KOPT-K1 (cell line): ENCODE measurements around the gene TEX35.
"Not testable (repeated sequence)": the region's sequence is repeated elsewhere in the genome, so short reads cannot be mapped to it uniquely, and the experiment has no call there.

Experiments used
- H3K27ac ChIP-seq: fragments of 200-600 bp; sonication (generic); 2 replicates; pipeline ENCODE4 v1.5.1; 2016; ENCODE audit warnings: antibody characterized with exemption, mild to moderate bottlenecking, low read depth, low read length; ENCODE audit not compliant: poor library complexity, severe bottlenecking
- H3K36me3 ChIP-seq: fragments of 200-600 bp; sonication (generic); 2 replicates; pipeline ENCODE4 v1.5.1; 2017; ENCODE audit warnings: antibody characterized with exemption, mild to moderate bottlenecking, low read length, moderate library complexity; ENCODE audit not compliant: insufficient read depth
- H3K9me3 ChIP-seq: fragments of 200-600 bp; sonication (generic); 2 replicates; pipeline ENCODE4 v1.5.1; 2017; ENCODE audit warnings: antibody characterized with exemption, low read length, mild to moderate bottlenecking; ENCODE audit not compliant: insufficient read depth, poor library complexity, severe bottlenecking

TEX35 gene

DNA sequence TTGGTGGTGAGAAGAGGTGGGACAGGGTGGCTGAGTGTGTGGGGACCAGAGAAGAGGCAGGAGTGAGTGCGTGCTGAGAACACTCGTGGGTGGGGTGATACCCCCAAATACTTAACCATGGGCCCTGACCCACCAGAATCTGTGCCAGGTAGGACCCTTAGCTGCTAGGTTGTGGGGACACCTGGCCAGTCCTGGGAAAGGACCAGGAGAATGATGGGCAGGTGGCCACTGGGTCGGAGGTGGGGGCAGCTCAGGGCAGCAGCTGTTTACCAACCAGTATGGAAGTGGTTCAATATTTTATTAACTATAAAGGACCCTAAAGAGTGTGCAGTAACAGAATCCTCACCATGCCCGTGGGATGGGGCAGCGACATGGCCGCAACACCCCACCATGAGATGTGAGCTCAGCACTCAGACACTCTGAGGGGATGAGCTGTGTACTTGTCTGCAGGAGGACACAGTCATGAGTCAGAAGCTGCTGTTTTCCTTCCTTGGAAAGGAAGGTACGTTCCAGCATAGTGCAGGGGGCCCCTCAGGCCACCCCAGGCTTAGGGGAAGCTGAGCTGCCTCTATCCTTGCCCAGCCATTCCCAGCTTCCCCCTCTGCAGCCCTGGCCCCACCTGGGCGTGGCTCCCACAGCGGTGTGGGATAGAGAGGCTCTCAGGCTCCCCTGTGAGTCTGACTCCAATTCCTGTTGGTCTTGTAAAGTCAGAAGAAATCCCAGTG lies 25.4 kb downstream of the TEX35 start:
- Histone ChIP-seq H3K9me3 (no peaks in the 10 kb centered on the region), H3K36me3 (no peaks in the 10 kb centered on the region), H3K27ac (no peak overlapping the region)

DNA sequence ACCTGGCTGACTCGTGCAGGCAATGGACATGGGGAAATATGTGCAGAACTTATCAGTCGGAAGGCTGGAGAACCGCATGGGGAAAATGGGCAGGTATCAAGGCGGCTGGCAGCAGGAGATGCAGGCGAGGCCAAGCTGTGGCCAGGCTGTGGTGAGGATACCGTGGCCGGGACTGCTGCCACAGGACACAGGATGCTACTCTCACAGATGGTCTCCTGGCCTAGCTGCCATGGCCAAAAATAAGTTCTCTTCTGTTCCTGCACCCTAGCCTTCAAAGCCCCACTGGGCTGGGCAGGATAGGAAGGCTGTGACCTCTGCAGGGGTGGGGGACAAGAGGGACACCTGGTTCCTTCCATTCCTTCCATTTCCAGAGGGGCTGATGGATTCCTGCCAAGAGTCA lies 26.4 kb downstream of the TEX35 start:
- no peak overlapping the region for H3K27ac ChIP-seq
- H3K36me3 ChIP-seq = no peaks in the 10 kb centered on the region
- no peaks in the 10 kb centered on the region for H3K9me3 ChIP-seq

DNA sequence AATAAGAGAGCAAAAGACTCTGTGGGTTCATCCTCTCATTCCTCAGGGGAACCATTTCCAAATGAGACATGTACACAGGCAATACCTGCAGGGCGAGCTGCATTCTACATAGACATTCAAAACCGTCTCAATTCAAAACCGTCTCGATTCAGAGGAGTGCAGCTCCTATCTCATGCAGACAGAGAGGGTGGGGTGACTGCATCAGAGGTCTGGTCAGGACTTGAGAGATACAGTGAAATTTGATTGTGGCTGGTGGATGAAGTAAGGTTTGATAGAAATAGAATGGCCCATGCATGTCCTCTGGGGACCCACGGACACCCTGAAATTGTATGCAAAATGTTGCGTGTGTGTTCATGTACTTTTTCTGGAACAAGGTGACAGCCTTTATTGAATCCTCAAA lies 27.3 kb downstream of the TEX35 start:
- Histone ChIP-seq H3K36me3 (no peaks in the 10 kb centered on the region), H3K27ac (no peak overlapping the region), H3K9me3 (no peaks in the 10 kb centered on the region)

DNA sequence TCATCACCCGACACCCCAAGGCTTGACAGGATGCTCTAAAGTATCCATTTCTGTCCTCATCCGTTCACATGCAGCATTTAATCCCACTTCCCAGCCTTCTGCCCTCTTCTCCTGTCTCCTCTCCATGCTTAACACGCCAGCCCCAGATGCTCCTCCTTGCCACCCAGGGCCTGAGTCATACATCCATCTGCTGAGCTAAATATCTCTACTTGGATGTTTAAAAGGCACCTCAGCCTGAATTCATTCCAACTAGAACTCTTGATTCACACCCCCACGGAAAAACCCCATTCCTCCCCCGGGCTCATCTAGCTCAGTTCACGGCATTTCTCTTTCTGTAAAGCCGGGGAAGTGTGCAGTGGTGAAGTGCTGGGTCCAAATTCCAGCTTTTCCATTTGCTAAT lies 27.7 kb downstream of the TEX35 start:
- Histone ChIP-seq H3K36me3 (no peaks in the 10 kb centered on the region), H3K27ac (no peak overlapping the region), H3K9me3 (no peaks in the 10 kb centered on the region)

DNA sequence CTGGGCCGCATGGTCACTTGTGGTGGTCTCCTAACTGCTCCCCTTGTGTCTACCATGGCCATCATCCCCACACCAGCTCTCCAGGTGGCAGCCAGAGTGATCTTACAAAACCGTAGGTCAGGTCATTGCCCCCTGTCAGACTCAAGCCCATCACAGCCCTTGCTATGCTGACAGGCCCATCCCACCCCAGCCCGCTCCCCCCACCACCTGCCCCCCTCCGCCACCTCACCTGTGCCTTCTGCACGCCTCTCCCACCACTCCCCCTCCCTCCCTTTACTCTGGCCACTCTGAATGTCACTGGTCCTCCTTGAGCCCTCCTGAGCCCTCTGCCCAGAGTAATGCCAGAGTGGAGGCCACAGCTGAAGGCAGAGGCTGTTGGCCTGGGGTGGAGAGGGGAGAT lies 28.5 kb downstream of the TEX35 start:
- Histone ChIP-seq H3K27ac (no peak overlapping the region), H3K9me3 (no peaks in the 10 kb centered on the region), H3K36me3 (no peaks in the 10 kb centered on the region)

DNA sequence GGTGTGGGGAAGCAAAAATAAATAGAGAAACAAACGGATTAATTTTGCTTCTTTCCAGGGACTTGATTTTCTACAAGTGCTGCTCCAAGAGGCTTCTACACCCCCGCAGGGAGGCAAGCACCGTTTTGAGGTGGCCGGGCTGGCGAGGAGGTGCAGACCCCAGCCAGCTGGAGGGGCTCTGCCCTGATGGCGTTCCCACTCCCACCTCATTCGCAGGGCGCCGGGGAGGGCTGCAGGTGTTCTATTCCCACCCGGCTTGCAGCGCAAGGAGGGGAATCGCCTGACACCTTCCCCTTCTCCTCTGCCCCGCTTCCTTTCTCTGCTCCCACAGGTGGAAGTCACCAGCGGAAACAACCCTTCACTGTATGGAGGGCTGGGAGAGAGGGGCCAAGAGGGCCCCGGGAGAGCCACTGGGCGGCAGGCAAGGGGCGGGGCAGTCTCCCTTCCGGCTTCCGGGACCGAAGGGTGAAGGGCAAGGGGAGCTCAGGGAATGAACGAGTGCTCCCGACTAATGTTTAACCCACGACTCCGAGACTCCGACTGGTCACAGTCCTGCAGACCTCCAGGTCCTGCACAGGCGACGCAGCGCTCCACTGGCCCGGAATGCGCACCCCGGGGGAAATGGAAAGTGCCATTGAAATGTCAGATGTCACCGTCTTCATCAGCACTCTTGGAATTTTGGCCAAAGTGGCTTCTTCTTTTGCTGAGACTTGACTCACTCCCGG lies 29.1 kb downstream of the TEX35 start:
- Histone ChIP-seq H3K27ac (peak overlapping the region; percentile 49), H3K9me3 (no peaks in the 10 kb centered on the region), H3K36me3 (no peaks in the 10 kb centered on the region)

DNA sequence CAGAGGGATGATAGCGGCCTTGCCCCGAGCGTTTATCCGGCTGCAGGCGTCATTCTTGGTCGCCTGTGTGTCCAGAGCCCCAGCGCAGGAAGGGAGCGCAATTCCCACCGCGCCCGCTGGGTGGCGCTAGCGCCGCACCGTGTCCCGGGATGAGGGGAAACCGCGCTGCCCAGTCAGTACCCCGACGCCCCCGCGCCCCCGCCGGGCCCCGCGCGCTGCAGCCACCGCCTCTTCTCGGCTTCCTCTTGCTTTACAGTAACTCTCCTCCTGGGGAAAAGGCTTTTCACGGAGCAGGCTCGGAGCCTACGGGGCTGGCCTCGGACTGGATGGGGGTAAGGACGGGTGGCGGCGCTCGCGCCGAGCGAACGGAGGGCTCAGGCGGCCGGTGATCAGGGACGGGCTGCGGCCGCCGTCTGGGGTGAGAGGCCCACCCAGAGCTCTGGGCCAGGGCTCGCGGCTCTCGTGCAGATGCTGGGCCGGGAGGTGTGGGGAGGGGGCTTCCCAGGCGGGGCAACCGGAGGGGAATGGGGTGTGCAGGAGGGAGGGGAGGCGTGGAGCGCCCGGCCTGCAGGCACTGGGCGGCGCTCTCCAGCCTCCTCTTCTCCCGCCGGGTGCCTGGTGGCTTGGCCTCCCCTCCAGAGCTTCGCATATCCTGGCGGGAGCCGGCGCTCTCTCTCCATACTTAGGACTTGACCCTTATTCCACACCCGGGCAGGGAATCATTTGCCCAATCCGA lies 29.8 kb downstream of the TEX35 start:
- Histone ChIP-seq H3K36me3 (no peaks in the 10 kb centered on the region), H3K27ac (peak overlapping the region; percentile 49), H3K9me3 (no peaks in the 10 kb centered on the region)

DNA sequence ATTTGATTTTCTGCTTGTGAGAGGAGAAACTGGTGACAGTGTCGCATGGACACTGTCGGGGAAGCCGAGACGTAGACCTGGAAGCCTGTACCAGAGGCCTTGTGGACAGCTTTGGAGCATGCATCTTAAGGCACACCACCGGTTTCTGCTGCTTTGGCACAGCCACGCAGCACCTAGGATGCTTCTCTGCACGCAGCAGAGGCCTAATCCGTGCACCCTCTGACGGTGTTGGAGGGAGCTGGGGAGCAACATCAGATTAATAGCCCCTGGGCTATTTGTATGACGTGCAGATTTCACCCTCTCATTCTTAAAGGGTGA lies 30.3 kb downstream of the TEX35 start:
- H3K9me3 ChIP-seq = no peaks in the 10 kb centered on the region
- H3K27ac ChIP-seq = no peak overlapping the region
- no peaks in the 10 kb centered on the region for H3K36me3 ChIP-seq

DNA sequence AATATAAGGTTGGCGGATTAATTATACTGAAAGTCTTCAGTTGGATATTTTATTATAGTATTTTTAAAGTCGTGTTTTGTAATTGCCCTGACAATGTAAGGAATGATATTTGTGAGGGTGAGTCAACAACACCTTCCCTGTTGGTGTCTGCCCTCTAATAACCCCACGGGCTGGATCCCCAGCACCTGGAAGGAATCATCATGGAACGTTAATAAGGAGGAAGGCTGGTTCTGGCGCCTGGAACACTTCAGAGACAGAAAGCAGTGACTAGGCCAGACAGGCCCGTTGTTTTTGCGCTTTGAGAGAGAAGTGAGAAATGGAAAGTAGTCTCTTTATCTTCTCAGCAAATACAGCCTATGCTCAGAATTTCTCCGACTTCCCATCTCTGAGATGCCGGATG lies 31.6 kb downstream of the TEX35 start:
- Histone ChIP-seq H3K9me3 (no peaks in the 10 kb centered on the region), H3K36me3 (no peaks in the 10 kb centered on the region), H3K27ac (no peak overlapping the region)

DNA sequence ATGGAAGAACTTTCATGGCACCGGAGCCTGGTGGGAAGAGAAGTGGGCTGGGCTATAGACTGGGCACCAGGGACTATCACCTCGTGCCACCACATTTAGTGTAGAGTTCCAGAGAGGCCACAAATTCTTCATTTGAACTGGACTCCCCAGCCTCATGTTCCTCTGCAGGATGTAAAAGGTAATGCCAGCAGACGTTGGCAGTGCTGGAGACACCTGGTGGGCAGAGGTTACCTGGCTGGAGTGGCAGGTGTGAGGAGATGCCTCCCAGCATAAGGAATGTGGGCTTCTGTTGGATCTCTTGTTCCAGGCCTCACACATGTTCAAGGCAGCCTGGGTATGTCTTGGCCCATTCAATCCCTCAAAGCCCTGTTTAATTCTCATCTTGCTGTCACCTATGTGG lies 35.2 kb downstream of the TEX35 start:
- no peaks in the 10 kb centered on the region for H3K36me3 ChIP-seq
- no peaks in the 10 kb centered on the region for H3K9me3 ChIP-seq
- no peak overlapping the region for H3K27ac ChIP-seq

DNA sequence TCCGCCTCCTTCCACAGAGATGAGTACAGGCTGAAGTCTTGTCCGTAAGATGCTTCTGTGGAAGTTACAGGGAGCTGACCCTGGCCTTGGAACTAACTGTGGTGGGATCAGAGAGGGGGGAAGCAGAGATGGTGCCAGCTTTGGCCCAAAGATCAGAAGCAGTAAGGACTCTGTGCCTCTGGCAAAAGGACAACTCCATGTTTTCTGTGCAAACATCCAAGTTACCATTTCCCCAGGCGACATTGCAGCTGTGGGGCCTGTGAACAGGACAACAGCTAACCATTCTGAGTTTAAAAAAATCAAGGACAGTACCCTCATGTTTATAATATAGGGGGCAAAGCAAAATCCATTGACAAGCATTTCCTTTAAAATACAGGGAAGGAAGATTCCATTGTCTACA lies 38.4 kb downstream of the TEX35 start:
- H3K27ac ChIP-seq = no peak overlapping the region
- H3K9me3 ChIP-seq = peaks cover 7% of the 10 kb centered on the region
- H3K36me3 ChIP-seq = no peaks in the 10 kb centered on the region

DNA sequence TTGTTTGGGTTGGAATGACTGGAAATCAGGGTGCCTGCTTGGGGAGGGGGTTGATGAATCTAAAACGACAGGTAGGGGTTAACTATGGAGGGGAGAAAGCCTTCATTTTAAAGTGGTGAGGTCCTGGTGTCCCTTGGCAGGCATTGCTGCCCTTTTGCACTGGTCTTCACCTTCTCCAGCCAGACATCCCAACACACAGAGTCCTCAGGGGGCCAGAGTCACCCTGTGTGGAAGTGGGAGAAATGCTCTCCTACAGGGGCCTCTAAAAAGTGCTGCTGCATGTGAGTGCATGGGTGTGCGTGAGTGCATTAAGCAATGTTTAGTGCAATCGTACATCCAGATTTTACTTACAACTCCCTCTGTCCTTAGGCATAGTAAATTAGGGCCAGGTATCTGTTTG lies 39.0 kb downstream of the TEX35 start:
- Histone ChIP-seq H3K27ac (no peak overlapping the region), H3K9me3 (peaks cover 7% of the 10 kb centered on the region), H3K36me3 (no peaks in the 10 kb centered on the region)

DNA sequence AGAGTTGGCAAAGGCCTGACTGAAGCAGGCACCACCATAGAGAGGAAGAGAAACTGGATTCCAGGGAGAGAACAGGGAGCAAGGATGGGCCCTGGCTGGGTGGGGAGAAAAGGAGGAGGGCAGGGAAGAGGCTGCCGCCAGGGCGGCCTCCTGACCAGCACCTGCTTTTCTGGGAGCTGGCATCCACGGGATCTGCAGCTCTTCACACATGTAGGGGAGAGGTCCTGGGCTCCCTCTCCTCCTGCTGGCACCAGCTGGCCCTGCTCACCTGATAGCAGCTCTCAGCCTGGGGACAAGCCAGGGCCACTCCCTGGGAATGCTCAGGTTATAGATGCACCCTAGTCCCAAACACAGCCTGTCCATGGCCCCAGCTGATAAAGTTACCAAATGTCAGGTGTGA lies 39.9 kb downstream of the TEX35 start:
- no peak overlapping the region for H3K27ac ChIP-seq
- peaks cover 7% of the 10 kb centered on the region for H3K9me3 ChIP-seq
- H3K36me3 ChIP-seq = no peaks in the 10 kb centered on the region

DNA sequence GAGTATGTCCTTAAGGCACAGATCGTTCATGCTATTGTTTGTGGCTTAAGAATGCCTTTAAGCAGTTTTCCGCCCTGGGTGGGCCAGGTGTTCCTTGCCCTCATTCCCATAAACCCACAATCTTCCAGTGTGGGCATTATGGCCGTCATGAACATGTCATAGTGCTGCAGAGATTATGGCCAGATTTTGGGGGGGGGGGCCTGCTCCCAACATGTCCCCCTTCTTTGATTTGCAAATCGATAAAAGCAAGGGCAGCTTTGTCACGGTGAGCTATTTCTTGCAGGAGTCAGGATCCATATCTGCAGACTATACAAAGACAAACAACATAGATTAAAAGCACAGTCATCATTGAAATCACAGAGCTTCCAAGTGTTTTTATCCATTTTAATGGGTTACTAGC lies 41.4 kb downstream of the TEX35 start:
- H3K36me3 ChIP-seq, H3K9me3 ChIP-seq, H3K27ac ChIP-seq: not testable (repeated sequence)

DNA sequence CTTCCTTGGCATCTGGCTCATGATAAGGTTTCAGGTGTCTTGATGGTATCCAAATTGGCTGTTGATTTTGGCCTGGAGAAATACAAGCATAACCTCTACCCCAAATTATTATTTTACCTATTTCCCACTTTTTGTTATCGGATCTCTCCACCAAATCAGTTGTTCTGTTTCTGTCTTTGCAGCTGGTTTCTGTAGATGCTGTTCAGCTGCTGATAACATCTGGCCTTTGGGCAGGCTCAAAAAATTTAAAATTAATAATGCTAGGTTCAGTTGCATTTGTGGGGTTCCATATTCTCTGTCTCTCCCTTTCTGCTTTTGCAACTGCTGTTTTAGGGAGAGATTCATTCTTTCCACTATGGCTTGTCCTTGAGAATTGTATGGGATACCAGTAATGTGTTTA lies 42.7 kb downstream of the TEX35 start:
- H3K9me3 ChIP-seq, H3K27ac ChIP-seq, H3K36me3 ChIP-seq: not testable (repeated sequence)

DNA sequence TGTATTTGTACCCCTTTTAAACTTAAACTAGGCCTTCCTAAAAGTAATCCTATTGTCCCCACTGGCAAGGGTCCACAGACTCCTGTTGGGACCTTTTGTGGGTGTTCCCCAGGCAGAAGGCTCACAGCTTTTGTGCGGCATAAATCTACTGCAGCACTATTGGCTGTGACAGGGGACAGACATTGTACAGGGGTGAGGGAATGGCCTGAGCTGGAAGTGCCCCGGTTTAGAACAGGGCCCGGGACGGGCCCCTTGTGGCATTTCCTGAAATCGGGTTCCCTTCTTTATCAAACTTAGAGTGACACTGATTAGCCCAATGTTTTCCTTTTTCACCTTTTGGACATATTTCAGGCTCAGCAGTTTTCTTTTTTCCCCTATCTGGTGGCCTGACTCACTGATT lies 45.9 kb downstream of the TEX35 start:
- H3K9me3 ChIP-seq = not testable (repeated sequence)

More for the DNA sequence above, 45.9 kb downstream of the TEX35 start:
- H3K27ac ChIP-seq, H3K36me3 ChIP-seq: not testable (repeated sequence)
